ENCODE data around the gene RORB.
"Not testable (repeated sequence)": the region's sequence is repeated elsewhere in the genome, so short reads cannot be mapped to it uniquely, and the experiment has no call there.

RORB gene

GRCh38 chr9:74517188-74517587 lies 20.1 kb downstream of the RORB start:
- DNase-seq = no peak

- DNase-seq = no peak
These were observed 22.3 kb downstream of the RORB start for GRCh38 chr9:74519419-74519818.

GRCh38 chr9:74521009-74521408 lies 23.9 kb downstream of the RORB start:
- DNase-seq = no peak

- DNase-seq = no peak
These were observed 27.2 kb downstream of the RORB start for GRCh38 chr9:74524289-74524688.

- DNase-seq = no peak
These were observed 29.1 kb downstream of the RORB start for GRCh38 chr9:74526215-74526614.

GRCh38 chr9:74527718-74528117 lies 30.6 kb downstream of the RORB start:
- no peak for DNase-seq

- no peak for DNase-seq
These were observed 31.1 kb downstream of the RORB start for GRCh38 chr9:74528207-74528606.

- DNase-seq = not testable (repeated sequence)
These were observed 33.3 kb downstream of the RORB start for GRCh38 chr9:74530458-74530857.

GRCh38 chr9:74533253-74533652 lies 36.1 kb downstream of the RORB start:
- no peak for DNase-seq

- DNase-seq = no peak
These were observed 37.7 kb downstream of the RORB start for GRCh38 chr9:74534841-74535240.

GRCh38 chr9:74543145-74543544 lies 46.0 kb downstream of the RORB start:
- no peak for DNase-seq

GRCh38 chr9:74551266-74551665 lies 54.1 kb downstream of the RORB start:
- DNase-seq = no peak

GRCh38 chr9:74554751-74555419 lies 57.8 kb downstream of the RORB start:
- no peak for DNase-seq

GRCh38 chr9:74555565-74555964 lies 58.4 kb downstream of the RORB start:
- no peak for DNase-seq

GRCh38 chr9:74556685-74557084 lies 59.5 kb downstream of the RORB start:
- DNase-seq = no peak

- no peak for DNase-seq
These were observed 60.4 kb downstream of the RORB start for GRCh38 chr9:74557571-74557970.

- no peak for DNase-seq
These were observed 65.5 kb downstream of the RORB start for GRCh38 chr9:74562611-74563010.

GRCh38 chr9:74570879-74571512 lies 73.9 kb downstream of the RORB start:
- no peak for DNase-seq

GRCh38 chr9:74573640-74574191 lies 76.6 kb downstream of the RORB start:
- DNase-seq = no peak

GRCh38 chr9:74576176-74576575 lies 79.0 kb downstream of the RORB start:
- DNase-seq = no peak

GRCh38 chr9:74577956-74578355 lies 80.8 kb downstream of the RORB start:
- no peak for DNase-seq

GRCh38 chr9:74589576-74589975 lies 92.4 kb downstream of the RORB start:
- no peak for DNase-seq

GRCh38 chr9:74595286-74595685 lies 98.2 kb downstream of the RORB start:
- peak; percentile 16 for DNase-seq

GRCh38 chr9:74598874-74599273 lies 101.7 kb downstream of the RORB start:
- DNase-seq = no peak

Data from NCI-H1436 (cell line).